SKM-1 treated with dmso at 0.1 percent for 144 hours (cell line): ENCODE data around the gene EPHA1.

Source experiments
- DNase-seq: peaks from one replicate; lab custom pipeline; 2025; ENCODE audit not compliant: unreplicated experiment; lab: John Stamatoyannopoulos, UW

Gene EPHA1

DNA sequence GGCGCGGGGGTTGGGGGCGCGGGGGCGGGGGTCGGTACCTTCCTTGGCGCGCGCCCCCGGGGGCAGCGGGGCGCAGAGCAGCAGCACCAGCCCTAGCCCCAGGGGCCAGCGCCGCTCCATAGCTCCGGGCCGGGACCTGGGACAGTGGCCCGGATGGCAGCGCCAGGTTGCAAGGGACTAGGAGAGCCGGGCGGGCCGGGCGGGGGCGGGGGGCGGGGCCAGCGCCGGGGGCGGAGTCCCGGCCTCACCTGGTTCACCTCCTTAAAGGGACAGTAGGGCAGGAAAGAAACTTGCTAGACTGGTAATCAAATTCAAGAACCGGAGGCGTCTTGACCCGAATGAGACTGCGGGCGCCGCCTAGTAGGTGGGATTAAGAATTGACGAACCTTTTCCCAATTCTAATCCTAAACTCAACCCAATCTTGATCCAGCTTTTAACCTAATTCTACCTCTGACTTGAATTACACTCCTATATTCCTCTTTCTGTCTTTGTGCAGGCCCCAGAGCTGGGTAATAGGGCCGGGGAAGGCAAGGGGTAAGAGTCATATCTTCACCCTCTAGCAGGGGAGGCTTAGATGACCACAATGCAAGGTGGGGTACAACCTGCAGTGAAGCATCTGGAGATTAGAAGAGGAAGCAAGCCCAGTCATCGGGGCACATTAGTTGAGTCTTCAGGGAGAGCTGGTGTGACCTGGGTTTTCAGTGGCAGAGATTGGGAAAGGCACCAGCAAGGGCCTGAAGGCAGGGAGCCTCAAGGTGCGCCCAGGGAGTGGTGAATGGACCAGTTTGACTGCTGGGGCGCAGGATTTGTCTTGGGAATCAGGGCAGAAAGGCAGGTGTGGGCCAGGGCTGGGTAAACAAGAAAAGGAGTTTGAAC lies at the start of gene EPHA1:
Gene EPHA1 (minus strand): TSS at position 171 of the 876 bp plus-strand sequence. CDS start 51 bp downstream, at position 120.
- peak; percentile 40 for DNase-seq

DNA sequence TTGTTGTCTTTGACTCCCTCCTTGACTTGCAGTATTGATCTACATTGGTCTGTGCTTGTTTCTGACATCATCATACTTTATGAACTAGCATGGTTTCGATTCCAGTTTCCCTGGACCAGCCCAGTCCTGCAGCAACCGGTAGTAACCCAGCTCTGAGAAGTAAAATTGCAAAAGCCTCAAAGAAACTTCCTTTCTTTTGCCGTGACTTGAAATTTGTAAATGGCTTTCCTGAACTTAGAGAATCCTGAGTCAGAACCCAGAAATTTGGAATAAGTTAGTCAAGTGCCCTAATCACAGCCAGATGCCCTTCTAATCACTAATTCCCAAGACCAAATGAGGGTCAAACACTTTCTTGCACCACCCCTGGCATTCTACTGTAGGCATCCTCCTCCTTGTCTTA lies 49.6 kb upstream of the EPHA1 start:
- DNase-seq = no peak

DNA sequence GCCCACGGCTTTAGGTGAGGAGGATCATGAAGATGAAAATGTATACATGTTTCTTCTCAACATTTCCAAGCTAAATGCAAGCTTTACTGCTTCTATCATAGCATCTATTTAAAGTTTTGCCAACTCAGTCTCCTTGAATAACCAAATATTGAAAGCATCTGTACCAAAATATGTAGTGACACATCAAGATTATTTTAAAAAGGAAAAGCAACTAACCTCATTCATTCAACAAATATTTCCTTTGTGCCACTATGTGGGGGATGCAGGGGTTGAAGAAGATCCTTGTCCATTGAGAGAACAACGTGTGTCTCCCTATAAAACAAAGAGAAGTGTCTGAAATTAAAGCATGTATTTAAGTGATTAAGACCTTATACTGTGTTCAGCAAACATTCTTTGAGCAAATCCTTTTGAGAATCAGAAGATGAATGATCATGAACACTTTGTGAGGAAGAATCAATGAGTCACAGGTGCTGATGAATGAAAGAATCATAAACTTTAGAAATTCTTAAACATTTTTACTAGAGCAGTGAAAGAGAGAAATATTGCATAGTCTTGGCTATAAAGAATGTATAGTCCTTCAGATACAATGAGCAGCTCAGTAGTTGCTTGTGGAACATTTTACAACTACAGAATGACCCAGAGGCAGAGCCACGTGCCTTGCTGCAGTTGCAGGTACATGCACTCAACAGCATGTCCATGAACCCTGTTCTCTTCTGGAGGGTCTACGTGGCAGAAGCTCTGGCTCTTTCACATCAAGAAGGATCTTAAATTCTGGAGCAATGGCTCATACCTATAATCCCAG lies 48.5 kb upstream of the EPHA1 start:
- no peak for DNase-seq

DNA sequence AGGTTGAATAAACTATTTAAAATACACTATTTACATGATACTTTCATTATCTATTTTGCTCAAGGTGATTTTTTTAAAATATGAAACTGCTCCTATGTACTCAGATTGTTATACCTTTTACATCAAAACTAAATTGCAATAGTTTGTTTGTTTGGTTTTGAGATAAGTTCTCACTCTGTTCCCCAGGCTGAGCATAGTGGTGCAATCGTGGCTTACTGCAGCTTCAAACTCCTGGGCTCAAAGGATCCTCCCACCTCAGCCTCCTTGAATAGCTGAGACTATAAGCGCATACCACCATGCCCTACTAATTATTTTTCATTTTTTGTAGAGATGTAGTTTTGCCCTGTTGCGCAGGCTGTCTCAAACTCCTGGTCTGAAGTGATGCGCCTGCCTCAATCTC lies 47.3 kb upstream of the EPHA1 start:
- DNase-seq = no peak

DNA sequence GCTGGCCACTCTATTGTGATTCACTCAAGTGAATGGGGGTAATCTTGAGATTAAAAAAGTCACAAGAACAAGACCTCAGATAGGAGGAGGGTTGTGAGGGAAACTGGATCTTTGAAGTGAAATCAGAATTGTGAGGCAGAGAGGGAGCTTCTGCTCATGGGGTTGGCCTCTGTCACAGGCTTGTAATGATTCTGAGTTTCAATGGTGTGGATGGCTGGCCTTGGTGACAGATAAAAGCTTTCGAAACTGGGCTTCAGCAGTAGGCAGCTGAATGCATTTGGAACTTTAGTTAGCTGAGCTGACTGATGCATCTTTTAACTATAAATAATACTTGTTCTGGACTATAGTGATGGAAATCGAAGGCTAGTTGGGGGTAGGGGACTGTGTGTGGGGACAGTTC lies 46.8 kb upstream of the EPHA1 start:
- no peak for DNase-seq

DNA sequence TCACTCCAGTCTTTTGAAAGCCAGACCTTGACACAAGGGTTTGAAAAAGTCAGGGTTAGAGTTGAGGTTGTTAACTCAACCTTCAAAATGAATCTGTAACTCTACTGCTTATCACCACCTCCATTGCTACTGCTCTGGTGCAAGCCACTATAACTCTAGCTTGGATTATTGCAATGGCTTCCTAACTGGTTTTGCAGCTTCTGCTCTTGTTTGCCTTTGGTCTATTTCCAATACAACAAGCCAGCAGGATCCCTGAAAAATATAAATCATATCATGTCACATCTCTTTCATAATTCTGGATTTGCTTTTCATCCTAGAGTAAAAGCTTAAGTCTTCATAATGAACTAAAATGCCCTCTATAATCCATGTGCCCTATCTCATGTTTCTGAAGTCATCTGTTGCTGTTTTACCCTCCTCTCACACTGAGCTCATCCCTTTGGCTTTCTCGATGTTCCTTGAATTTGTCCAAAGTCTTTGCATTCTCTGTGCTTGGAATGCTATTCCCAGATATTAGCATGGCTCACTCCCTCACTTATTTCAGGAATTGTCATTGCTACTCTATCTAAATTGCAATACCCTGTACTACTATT lies 45.5 kb upstream of the EPHA1 start:
- DNase-seq = no peak

DNA sequence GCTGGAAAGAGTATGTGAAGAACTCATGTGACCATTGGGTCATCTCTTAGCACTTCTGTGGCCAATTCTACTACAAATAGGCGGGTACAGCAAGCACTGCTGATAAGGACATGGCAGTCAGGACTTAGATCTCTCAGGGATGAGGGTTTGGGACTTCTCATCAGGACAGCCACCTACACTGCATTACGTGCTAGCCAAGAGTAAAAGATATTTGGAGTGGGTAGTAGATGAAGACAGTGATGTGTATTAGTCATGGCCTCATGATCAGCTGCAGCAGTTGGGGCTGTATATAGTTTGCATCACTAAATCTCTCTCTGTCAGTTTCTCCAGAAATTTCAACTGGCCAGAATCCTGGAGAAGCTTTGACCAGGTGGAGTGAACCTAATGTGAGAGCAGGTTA lies 43.8 kb upstream of the EPHA1 start:
- no peak for DNase-seq

DNA sequence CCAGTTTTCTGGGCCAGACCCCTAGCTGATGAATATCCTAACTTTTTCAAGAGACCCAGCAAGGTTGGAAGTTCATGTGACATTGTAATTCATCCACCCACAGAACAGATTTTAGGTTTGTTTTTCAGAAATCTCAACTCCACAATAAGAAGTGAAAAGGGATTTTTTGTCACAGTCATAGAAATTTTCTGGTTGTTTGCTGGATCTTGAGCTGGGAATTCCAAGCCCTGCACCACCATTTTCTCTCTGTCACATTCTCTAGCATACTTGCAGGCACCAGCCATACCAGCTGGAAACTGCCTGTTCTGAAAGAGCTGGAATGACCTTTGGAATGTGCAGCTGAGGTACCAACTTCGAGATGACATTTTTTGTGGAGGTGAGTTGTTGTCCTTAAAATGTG lies 43.1 kb upstream of the EPHA1 start:
- no peak for DNase-seq

DNA sequence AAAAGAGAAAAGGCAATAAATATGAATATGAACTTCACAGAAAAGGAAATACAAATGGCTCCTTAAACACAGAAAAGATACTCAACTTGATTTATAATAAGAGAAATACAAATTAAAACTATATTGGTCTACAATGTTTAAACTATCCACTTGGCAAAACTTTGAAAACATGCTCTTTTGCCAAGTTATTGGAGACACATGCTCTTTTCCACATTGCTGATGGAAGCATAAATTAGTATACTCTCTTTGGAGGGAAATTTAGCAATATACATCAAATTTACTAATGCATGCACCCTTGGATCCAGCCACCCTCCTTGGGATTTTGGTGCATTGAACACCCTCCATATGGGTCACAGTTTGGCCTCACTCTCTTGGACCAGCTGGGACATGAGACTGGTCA lies 42.5 kb upstream of the EPHA1 start:
- DNase-seq = no peak

DNA sequence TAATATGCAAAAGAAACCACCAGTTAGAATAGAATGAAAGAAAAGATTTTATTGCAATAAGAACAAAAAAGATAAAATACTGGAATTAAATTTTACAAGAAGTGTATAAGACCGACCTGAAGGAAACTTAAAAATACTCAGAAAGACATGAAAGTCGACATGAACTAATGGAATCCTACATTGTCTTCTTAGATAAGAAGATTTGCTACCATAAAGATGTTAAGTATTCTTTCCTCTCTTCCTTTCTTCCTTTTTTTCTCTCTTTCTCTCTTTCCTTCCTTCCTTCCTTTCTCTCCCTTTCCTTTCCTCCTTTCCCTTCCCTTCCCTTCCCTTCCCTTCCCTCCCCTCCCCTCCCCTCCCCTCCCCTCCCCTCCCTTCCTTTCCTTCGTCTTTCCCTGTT lies 41.1 kb upstream of the EPHA1 start:
- DNase-seq = no peak

DNA sequence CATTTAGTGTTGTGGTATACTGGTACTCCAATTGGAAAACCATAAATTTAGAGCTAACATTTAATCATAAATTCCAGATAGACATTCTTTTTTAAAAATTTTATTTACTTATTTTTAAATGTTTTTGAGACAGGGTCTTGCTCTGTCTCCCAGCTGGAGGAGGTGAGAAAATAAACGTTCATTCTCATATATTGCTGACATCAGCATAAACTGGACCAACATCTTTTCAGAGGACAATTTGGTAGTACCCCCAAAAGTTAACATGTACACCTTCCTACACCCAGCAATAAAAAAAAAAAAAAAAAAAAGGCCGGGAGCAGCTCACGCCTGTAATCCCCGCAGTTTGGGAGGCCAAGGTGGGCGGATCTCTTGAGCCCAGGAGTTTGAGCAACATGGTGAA lies 39.8 kb upstream of the EPHA1 start:
- no peak for DNase-seq

DNA sequence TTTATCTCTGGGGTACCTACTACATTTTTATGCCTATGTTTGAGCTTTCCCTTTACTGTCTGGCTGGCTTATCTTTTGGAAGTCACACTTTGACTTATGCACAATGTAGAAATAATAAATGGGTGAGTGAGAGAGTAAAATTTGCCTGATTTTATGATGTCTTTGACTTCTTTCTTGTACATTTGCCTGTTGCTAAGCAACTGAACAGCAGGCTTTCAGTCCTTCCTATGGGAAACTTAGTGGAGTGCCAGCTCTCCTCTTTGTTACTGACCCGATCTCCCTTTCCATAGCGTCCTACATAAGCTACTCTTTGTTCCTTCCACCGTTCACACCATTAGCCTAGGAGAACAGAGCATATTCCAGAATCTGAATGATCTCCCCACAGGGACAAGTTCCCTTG lies 38.8 kb upstream of the EPHA1 start:
- DNase-seq = no peak

DNA sequence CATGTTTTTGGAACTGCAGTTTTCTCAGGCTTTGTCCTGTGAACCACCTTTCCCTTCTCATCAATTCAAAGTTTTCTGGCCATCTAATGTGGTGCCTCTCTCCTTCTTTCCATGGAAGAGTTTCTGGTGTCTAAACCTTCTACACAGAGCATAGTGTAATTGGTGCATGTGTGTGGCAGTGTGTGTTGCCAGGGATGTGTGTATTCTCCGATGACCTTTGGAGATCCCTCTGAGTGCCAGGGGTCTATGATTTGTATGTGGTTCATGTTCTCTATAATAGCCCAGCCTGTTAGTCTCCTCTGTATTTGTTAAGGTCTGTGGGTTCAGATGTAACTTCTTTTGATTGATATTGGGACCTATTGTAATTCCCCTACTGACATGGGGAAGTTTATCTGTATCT lies 36.1 kb upstream of the EPHA1 start:
- no peak for DNase-seq

DNA sequence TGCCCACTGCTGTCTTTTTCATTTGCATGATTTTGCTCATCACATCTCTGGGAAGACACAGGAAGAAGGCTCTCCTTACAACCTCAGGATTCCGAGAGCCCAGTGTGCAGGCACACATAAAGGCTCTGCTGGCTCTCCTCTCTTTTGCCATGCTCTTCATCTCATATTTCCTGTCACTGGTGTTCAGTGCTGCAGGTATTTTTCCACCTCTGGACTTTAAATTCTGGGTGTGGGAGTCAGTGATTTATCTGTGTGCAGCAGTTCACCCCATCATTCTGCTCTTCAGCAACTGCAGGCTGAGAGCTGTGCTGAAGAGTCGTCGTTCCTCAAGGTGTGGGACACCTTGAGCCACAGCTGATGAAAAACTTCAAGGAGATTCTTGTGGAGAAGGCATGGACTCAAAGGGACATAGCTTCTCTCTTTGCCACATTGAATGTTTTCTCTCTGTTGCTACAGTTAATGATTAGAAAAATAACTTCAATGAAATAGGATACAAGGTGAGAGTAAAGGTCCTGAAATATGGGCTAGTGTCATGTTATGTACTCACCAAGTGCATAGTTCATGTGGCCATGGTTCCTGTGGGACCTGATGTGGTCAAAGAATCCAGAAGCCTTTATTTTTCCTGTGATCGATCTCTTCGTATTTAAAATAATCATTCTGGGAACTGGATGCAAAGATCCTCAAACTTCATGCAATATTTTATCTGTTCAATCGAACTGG lies 35.6 kb upstream of the EPHA1 start:
- no peak for DNase-seq

DNA sequence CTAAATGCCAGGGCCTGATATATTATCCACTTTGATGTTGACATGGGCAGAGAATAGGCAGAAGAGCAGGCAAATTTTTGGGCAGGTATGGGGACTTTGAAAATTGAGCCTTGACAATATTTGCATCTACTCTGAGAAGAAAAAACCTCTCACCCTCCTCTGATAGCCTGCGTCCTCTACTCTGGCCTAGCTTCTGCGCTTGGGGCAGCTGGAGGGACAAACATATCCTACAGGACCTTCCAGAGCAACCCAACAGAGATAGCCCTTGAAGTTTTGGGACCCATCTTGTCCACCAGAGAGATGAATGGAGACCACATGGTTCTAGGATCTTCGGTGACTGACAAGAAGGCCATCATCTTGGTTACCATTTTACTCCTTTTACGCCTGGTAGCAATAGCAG lies 34.5 kb upstream of the EPHA1 start, which contains the start of gene TAS2R60:
Gene TAS2R60 (plus strand): TSS at position 301 of the 400 bp plus-strand sequence. CDS start 0 bp downstream, at position 301.
- DNase-seq = no peak

DNA sequence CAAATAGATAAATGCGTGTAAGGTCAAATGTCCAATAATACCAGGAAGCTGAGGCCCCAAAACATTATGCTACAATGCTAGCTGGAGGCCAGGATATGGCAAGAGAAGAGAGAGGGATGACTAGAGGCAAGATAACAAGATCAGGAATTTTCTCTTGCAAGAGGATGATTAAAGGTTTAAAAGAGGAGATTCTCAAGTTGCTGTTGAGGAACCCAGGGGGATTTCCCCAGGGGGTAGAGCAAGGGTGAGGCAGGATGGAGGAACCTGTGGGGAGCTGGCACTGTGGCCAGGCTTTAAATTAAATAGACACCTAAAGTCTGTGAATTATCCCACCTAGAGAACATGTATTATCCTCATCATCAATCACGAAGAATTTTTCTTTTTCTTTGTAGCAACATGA lies 31.2 kb upstream of the EPHA1 start:
- no peak for DNase-seq

DNA sequence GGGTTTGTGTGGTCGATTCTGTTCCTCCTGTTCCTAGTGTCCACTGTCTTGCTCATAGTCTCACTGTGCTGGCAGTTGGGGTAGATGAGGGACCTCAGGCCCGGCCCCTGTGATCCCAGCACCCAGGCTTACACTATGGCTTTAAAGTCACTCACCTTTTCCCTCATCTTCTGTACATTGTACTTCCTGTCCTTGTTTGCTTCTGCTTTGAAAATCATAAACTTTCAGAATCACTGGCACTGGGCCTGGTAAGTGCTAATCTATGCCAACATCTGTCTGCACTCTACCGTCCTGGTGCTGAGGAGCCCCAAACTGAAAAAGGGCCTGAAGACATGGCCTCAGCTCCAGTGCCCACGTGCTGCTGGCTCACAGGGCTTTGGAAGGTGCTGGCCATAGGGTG lies 28.9 kb upstream of the EPHA1 start:
- no peak for DNase-seq

DNA sequence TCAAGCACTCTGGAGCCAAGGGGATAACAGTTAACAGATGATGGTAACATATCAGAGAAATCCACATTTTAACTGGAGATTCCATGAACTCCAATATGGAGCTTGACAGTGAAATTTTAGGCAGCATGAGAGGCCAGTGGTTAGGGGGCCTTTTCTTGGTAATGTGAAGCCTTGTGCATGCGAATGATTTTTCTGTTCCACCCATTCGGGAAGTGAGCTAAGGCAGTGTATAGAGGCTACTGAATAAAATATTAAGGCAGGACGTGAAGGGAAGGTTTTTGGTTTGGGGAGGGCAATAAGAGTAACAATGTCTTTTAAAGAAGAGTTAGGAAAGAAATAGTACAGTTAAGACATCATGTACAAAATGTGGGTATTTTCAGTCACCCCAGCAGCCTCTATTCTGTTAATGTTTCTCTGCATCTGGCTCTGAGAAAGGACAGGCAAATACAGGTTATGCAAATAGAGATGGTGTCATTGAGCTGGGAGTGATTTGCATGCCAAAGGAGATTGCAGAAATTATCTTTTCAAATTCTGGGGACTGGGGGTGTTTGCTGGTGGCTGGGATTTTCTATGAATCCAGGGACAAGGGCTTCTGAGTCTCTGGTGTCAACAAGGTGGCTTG lies 27.8 kb upstream of the EPHA1 start:
- no peak for DNase-seq

DNA sequence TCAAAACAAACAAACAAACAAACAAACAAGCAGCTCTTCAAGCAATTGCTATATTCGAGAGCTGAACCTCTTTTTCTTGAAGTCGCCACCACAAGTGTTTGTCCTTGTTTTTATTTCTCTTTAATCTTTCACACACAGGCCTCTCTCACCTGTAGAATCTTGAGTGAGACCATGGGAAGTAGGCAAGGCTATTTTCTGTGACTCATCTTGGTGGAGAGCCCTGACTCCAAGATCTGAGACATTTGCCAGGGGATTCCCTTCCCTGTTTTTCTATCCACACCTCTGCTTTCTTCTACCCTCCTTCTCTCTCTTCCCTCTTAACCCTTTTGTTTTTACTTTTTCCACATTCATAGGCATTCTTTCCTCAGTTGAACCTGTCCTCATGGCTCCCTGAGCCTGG lies 26.6 kb upstream of the EPHA1 start:
- DNase-seq = no peak

DNA sequence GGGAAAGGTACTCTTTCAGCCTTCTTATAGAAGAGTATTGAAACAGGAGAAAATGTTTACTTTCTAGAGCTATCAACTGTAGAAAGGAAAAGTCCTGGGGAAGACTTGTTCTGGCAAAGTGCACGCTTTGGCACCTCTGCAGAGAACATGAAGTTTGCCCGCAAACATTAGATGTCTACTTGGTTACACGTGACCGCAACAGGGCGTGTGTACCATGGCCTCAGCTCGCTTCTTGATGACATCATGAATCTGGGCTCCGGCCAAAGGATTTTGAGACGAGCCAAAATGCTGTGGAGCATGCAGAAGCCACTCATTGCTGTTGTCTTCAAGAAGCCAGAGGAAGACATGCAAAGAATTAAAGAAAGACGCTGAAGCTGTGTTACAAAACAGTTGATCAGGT lies 26.0 kb upstream of the EPHA1 start:
- no peak for DNase-seq

DNA sequence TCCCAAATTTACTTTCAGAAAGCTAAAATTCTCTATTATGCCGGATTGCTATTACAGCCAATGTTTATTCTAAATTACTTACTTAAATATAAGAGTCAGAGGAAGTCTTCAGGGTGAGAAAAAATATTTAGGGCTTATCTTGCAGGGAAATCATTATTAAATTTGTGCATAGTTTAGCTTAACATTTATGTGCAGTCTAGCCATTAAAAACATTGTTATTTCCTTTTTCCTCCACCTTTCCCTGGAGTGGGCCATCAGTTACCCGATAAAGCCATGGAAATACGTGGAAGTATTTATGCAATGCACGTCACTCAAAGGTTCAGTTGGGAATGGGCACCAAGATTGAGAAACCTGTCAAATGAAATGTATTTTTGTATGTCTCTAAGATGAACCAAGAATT lies 25.1 kb upstream of the EPHA1 start:
- no peak for DNase-seq
